G401 (cell line): ENCODE measurements around the gene ATAD3A. TPM values are rescaled to one million over a fixed set of nuclear protein-coding genes. Genes with fewer than 3 reads are reported as not detected.
"Not testable (repeated sequence)": the region's sequence is repeated elsewhere in the genome, so short reads cannot be mapped to it uniquely, and the experiment has no call there.

ENCODE experiments used
- DNase-seq: peaks from one replicate; pipeline ENCODE4 v3.0.0-alpha.2; 2015; ENCODE audit warnings: low spot score
- in situ Hi-C: cut with HindIII; loops from 2 replicates; pipeline ENCODE4 v1.10.0; 2016; ENCODE audit warnings: low sequenced_read_pairs, mixed read lengths
- total RNA-seq: library from RNA; depleted of rRNA; stranded (reverse); fragments of >200 nt; shearing (Covaris generic); gene quantifications from 2 replicates; pipeline ENCODE4 v1.2.3, GENCODE V29; 2014

ATAD3A gene
- total RNA-seq, 1 experiment from 2014 or later, result 111 TPM

DNA sequence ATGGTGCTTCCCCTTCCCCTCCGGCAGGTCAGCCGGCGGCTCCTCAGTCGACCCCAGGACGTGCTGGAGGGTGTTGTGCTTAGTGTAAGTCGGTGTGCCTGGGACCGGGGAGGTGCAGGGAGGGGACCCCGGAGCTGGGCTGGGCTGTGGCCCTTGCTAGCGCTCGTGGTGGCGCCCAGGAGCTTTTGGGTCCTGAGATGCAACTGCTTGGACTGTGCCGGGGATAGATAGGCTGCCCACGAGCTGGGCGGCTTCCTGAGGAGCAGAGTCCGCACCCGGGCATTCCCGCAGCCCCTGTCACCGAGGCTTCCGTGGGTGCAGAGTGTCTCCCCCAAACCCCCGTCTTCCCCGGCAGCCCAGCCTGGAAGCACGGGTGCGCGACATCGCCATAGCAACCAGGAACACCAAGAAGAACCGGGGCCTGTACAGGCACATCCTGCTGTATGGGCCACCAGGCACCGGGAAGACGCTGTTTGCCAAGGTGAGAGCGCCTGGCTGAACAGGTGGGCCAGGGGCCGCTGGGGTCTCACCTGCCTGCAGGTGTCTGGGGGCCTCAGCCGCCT, 26.1 kb upstream of the ATAD3A start:
- DNase-seq, in situ Hi-C loops: not testable (repeated sequence)

DNA sequence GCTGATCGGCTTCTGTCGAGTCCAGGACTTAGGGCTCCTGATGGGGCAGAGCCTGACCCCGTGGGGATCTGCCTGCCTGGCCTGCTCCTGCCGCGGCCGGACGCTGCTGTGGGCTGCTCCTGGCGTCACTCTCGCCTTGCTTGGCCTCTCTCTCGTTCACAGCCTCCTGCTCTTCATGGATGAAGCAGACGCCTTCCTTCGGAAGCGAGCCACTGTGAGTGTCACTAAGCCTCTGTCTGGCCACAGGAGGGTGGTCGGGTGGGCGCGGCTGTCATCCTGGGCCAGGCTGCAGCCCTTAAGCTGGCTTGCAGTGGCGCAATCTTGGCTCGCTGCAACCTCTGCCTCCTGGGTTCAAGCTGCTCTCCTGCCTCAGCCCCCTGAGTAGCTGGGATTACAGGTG, 24.3 kb upstream of the ATAD3A start:
- no peak for DNase-seq
- in situ Hi-C loops, result no loop called here

DNA sequence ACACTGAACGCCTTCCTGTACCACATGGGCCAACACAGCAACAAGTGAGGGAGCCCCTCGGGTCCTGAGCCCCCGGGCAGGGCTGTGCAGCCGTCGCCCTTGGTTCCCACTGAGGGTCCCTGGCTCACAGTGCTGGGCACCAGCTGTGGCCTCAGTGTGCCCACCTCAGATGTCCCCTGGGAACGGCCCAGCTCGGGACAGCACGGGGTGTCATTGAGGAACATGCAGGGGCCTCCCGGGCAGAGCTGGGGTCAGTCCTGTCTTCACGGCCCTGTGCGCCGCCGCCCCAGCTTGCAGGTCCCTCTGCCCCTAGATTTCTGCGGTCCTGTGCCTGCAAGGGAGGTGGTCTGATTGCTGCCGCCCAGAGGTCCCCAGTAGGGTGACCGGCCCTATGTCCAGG, 22.7 kb upstream of the ATAD3A start:
- DNase-seq, result no peak
- in situ Hi-C loops, result no loop called here

DNA sequence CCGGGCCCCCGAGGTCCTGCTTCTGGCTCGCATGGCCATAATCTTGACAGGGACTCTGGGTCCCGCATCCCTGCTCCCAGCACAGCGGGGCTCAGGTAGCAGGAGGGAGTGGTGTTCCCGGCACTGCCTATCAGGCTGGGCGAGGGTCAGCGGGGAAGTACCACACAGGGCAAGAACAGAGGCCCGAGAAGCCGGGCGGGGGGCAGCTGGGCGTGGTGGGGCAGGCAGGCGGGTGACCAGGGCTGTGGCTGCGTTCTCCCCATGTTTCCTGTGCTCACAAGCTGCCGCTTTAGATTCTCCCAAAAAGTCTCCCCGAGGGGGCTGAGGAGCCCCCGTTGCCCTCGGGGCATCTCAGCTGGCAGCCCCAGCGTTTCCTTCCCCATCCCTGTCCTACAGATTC, 22.1 kb upstream of the ATAD3A start:
- no peak for DNase-seq
- in situ Hi-C loops, result no loop called here

DNA sequence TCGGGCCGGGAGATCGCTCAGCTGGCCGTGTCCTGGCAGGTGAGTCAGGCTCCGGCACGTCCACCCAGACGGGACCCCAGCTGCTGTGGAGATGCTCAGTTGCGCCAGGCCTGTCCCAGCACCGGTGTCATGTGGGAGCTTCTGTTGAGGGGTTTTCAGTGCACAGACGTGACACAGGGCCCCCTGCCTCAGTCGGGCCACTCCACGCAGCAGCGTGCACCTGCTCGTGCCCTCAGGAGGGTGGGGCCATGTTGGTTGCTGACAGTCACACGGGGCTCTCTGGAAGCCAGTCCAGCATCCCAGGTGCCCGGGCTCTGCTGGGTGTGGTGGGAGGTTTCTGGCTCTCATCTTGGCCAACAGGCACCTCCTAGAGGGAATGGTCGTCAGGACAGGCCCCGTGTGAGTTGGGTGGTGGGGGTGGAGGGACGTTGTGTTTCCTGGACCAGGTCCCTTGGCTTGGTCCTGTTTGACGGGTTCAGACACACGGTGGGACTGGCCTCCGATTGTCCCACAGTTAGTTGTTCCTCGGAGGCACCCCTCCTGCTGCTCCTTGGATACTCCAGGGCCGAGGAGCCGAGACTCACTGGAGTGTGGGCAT, 21.2 kb upstream of the ATAD3A start:
- no peak for DNase-seq
- in situ Hi-C loops, result no loop called here

DNA sequence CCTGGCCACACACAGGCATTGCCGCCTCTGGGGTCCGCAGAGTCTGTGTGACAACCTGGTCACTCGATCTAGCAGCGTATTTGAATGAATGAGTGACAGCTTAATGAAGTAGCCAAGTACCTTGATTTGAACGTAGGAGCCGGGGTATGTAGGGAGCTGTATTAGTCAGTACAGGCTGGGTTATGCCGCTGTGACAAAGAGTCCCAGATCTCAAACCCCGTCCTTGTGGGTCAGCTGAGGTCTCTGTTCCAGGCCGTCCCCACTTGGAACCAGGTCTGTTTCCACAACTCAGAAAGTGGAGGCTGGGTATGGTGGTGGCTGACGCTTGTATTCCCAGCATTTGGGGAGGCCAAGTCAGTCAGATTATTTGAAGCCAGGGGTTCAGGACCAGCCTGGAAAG, 20.4 kb upstream of the ATAD3A start:
- in situ Hi-C loops, result no loop called here
- DNase-seq, result no peak

DNA sequence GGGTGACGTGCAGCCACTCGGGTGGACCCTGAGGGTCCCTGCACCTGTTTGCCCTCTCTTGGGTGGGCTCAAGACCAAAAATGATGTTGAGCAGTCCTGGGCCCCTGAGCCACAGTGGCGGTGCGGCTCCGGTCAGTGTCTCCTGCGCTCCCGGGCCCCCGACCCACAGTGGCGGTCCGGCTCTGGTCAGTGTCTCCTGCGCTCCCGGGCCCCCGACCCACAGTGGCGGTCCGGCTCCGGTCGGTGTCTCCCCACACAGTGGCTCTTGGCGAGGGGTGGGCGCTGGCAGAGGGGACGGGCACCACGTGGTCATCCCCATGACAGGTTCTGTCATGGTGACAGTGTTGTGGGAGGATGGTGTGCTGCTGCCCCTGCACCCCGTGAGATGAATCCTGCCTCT, 17.7 kb upstream of the ATAD3A start:
- in situ Hi-C loops, DNase-seq: not testable (repeated sequence)

DNA sequence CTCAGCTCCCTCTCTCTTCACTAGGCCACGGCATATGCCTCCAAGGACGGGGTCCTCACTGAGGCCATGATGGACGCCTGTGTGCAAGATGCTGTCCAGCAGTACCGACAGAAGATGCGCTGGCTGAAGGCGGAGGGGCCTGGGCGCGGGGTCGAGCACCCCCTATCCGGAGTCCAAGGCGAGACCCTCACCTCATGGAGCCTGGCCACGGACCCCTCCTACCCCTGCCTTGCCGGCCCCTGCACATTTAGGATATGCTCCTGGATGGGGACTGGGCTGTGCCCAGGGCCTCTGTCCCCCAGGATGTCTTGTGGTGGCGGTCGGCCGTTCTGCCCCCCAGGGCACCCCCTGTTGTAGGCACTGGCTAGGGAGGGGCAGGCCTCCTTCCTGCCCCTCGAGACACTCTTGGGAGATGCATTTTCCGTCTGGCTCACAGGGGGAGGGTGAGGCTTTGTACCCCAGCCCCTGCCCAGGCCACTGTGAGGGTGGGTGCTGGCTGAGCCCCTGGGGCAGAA, 16.4 kb upstream of the ATAD3A start:
- DNase-seq, in situ Hi-C loops: not testable (repeated sequence)

DNA sequence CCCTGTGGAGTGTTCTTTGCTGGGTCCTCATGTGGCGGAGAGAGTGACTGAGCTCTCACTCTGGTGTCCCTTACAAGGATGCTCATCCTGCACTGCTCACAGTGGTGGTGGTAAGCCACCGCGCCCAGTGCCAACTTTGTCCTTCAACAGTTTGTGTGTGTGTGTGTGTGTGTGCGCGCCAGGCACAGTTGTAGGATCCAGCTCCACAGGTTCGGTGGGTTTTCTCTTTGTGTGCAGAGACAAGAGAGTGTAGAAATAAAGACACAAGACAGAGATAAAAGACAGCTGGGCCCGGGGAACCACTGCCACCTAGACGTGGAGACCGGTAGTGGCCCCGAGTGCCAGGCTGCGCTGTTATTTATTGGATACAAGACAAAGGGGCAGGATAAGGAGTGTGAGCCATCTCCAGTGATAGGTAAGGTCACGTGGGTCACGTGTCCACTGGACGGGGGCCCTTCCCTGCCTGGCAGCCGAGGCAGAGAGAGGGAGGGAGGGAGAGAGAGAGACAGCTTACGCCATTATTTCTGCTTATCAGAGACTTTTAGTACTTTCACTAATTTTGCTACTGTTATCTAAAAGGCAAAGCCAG, 7.1 kb upstream of the ATAD3A start:
- in situ Hi-C loops, result not testable (repeated sequence)
- peak; percentile 88 for DNase-seq

DNA sequence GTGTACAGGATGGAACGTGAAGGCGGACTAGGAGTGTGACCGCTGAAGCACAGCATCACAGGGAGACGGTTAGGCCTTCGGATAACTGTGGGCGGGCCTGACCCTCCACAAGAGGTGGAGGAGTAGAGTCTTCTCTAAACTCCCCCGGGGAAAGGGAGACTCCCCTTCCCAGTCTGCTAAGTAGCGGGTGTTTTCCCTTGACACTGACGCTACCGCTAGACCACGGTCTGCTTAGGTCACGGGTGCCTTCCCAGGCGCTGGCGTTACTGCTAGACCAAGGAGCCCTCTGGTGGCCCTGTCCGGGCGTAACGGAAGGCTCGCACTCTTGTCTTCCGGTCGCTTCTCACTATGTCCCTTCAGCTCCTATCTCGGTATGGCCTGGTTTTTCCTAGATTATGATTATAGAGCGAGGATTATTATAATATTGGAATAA, 6.6 kb upstream of the ATAD3A start:
- in situ Hi-C loops, result not testable (repeated sequence)
- DNase-seq, result peak; percentile 57

DNA sequence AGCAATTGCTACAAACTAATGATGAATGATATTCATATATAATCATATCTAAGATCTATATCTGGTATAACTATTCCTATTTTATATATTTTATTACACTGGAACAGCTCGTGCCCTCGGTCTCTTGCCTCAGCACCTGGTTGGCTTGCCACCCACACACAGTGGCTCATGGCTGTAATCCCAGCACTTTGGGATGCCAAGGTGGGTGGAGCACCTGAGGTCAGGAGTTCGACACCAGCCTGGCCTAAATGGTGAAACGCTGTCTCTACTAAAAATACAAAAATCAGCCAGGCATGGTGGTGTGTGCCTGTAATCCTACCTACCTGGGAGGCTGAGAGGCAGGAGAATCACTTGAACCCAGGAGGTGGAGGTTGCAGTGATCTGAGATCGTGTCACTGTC, 6.2 kb upstream of the ATAD3A start:
- in situ Hi-C loops, result not testable (repeated sequence)
- DNase-seq, result peak; percentile 5

DNA sequence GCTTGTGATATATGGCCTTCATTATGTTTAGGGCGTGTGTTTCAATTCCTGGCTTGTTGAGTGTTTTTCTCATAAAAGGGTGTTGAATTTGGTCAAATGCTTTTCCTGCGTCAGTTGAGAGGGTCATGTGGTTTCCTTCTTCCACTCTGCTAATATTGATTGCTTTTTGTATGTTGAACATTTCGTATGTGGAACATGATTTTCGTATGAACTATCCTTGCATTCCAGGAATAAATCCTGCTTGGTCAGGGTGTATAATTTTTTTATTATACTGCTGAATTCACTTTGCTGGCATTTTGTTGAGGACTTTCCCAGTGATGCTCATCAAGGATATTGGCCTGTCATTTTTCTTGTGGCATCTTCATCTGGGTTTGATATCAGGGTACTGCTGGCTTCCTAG, 4.7 kb upstream of the ATAD3A start:
- in situ Hi-C loops, result no loop called here
- DNase-seq, result no peak

DNA sequence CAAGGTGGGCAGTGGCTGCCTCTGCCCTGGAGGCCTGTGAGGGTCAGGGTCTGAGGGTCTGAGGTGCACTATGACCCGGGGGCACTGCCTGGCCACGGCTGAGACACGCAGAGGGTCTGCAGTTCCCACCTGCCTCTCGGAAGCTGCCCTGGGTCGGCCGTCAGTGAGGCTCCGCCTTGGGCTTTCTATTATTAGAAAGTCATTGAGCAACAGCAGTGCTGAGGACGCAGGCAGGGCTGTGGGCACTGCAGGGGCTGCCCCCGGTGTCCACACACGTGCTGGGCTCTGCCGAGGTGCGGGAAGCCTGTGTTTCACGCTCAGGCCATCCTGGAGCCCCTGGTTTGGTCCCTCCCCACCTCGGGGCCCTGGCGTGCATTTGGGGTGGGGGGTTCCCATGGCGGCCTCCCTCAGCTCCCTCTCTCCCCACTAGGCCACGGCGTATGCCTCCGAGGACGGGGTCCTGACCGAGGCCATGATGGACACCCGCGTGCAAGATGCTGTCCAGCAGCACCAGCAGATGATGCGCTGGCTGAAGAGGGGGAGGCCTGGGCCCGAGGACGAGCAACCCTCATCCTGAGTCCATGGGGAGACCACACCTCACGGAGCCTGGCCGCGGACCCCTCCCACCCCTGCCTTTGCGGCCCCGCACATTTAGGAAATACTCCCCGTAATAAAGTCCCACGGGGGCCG, 3.0 kb upstream of the ATAD3A start:
- DNase-seq, in situ Hi-C loops: not testable (repeated sequence)

DNA sequence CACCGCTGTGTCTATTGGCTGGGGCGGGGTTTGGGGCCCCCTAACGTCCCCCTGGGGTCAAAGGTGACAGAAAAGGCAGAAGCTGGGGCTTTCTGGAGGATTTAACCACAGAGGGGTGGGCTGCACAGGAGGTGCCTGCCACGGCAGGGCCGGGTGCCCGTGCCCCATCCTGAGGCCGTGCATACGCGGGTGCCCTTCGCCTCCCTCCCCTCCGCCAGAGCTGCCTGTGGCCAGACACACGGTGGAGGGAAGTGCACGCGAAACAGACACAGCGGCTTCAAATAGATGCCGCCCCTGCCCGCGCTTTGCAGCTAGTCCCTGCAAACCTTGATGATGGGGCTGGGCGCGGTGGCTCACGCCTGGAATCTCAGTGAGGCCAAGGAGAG, 2.5 kb upstream of the ATAD3A start:
- DNase-seq, in situ Hi-C loops: not testable (repeated sequence)

DNA sequence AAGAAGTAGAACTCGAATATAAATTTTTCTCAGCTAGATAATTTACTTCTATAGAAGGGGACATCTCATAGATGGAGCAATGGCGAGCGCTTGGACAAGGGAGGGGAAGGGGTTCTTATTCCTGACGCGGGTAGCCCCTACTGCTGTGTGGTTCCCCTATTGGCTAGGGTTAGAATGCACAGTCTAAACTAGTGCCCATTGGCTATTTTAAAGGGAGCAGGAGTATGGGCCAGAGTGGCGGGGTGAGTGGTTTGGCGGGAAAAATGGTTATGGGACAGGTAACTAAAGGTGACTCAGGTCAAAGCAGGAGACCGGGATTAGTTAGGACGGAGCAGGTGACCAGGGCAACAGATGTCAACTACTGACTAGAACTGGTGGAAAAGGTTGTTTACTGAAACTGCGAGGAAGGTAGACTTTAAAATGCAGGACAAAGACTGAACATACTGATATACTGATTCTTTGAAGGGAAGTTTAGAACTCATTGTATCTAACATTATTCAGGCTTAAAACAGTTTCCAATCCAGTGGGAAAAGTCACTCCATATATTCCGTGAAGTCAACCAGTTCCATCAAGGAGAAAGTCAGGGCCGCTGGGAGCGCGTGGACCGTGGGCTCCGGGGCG, 940 bp upstream of the ATAD3A start:
- in situ Hi-C loops, result no loop called here
- peak; percentile 8 for DNase-seq

DNA sequence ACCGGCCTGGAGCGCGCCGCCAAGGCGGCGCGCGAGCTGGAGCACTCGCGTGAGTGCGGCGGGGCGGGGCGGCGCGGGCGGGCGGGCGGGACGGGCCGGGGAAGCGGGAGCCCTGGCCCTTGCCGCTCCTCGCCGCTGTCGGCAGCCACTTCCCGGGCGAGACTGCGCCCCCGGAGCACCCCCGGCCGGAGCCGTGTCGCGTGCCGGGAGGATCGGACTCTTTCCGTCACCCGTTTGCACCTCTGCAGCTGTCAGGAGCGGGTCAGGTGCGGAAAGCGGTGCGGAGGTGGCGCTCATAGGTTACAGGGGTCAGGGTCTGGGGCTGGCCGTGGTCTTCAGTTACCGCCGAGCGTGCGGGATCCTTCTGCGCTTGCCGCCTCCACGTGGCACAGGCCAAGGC, 463 bp downstream of the ATAD3A start:
- DNase-seq, in situ Hi-C loops: not testable (repeated sequence)

DNA sequence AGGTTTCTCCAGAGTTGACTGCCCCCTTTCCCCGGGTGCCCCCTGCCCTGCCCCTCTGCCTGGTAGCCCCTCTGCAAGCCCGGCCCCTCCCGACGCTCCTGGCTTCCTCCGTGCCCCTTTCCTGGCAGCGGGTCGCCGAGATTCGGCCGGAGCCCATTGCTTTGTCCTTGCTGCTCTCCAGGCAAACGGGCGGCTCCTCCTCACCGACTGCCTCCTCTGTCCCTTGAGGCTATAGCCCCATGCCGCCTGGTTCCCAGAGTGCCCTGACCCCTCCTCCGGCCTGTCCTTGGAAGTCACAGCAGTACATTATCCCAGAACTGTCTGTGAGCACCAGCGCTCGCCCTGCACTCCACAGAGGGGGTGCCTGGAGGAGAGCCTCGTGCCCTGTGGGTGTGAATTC, 1.7 kb downstream of the ATAD3A start:
- in situ Hi-C loops, DNase-seq: not testable (repeated sequence)

DNA sequence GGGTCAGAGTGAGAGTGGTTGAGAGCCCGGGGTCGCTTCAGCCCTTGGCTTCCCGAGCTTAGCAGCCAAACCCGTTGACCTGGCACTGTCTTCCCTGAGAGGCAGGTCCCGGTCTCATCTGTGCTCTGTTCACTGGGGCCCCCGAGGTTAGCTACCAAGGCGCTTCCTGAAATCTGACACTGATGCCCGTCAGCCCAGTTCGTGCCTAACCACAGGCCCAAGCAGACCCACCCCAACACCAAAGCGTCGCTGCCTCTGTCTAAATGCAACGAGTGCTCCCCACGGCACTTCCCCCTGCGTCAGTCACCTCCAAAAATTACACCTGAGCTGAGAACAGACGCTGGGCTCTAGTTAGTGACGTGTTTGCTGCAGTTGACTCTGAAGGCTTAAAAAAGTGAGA, 2.4 kb downstream of the ATAD3A start:
- DNase-seq, in situ Hi-C loops: not testable (repeated sequence)

DNA sequence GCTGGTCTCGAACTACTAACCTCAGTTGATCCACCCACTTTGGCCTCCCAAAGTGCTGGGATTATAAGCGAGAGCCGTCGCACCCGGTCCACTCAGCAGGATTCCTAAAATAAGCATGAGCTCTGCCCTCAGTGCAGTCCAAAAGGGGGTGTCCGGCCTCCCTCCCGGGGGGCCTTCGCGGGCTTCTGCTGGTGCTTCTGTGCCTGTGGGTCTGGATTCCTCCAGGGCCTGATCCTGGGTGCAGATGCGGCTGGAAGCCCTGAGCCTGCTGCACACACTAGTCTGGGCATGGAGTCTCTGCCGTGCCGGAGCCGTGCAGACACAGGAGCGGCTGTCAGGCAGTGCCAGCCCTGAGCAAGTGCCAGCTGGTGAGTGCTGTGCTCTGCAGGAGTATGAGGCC, 5.0 kb downstream of the ATAD3A start:
- DNase-seq, in situ Hi-C loops: not testable (repeated sequence)
